GM12872 (cell line): Measurements from ENCODE around the gene KIFC1.

ENCODE experiments used
- CTCF ChIP-seq: IDR thresholded peaks from 3 replicates; pipeline ENCODE4 v1.5.1; 2011; ENCODE audit warnings: low read depth, mild to moderate bottlenecking, low read length, moderate library complexity; ENCODE audit not compliant: insufficient read depth

Gene KIFC1

GRCh38 chr6:33458676-33459075 lies 67.1 kb downstream of the KIFC1 start:
- no peak for TF ChIP-seq CTCF

GRCh38 chr6:33459226-33459625 lies 67.6 kb downstream of the KIFC1 start:
- TF ChIP-seq CTCF = no peak
